Thoracic aorta (tissue), 2 donors: ENCODE results near the gene LNX2. TPM values are rescaled to one million over a fixed set of nuclear protein-coding genes. Genes with fewer than 3 reads are reported as not detected.
A peak's percentile ranks its signal among the peaks of the same experiment; 100 is the strongest.

Source experiments
- ATAC-seq: fragments of 150-250 bp; one replicate; pipeline ENCODE4 v1.8.0; 2017; ENCODE audit warnings: low read depth; ENCODE audit not compliant: insufficient number of reproducible peaks, low FRiP score
- DNase-seq: peaks from one replicate; pipeline ENCODE4 v3.0.0-alpha.2; 2020; ENCODE audit warnings: low spot score
- H3K27ac ChIP-seq, 2 donors: fragments of 200-600 bp; sonication (generic); 1 replicate in 1 of 2; 2 replicates in 1 of 2; pipeline ENCODE4 v1.5.1; 2016; ENCODE audit warnings: mild to moderate bottlenecking in 2 of 2, moderate library complexity in 2 of 2
- H3K27me3 ChIP-seq: fragments of 200-600 bp; sonication (generic); replicated peaks from 2 replicates; pipeline ENCODE4 v1.6.0; 2016; ENCODE audit warnings: mild to moderate bottlenecking; ENCODE audit not compliant: insufficient read depth
- H3K36me3 ChIP-seq: fragments of 200-600 bp; sonication (generic); one replicate; pipeline ENCODE4 v1.5.1; 2016
- H3K4me1 ChIP-seq, 2 donors: fragments of 200-600 bp; sonication (generic); 1 replicate in 1 of 2; 2 replicates in 1 of 2; pipeline versions ENCODE4 v1.5.1 to v1.6.0; 2016; ENCODE audit warnings: low read depth in 2 of 2, mild to moderate bottlenecking in 1 of 2; ENCODE audit not compliant: control insufficient read depth in 1 of 2
- H3K4me3 ChIP-seq: fragments of 200-600 bp; sonication (generic); 2 replicates; pipeline ENCODE4 v1.5.1; 2016; ENCODE audit warnings: mild to moderate bottlenecking
- H3K9me3 ChIP-seq: fragments of 200-600 bp; sonication (generic); 2 replicates; pipeline ENCODE4 v1.5.1; 2016
- CTCF ChIP-seq: fragments of 200-600 bp; sonication (generic); IDR thresholded peaks from one replicate; pipeline ENCODE4 v1.5.1; 2019; ENCODE audit warnings: antibody characterized with exemption
- total RNA-seq, 2 donors: library from RNA; depleted of rRNA; stranded (reverse); fragments of >200 nt; gene quantifications; one replicate each; pipeline versions ENCODE4 v1.1.0 to v1.2.3, GENCODE V29; 2016

Gene LNX2
- total RNA-seq, 2 donors from 2014 or later = 7.1 to 7.6 TPM

GRCh38 chr13:27622102-27622820, 1.9 kb upstream of the LNX2 start:
- no peaks in the 10 kb centered on the region for H3K9me3 ChIP-seq
- no peak for TF ChIP-seq CTCF
- H3K4me1 ChIP-seq = peaks cover 16 to 27% of the 10 kb centered on the region in 2 donors
- H3K4me3 ChIP-seq = peak overlapping the region; percentile 90
- H3K36me3 ChIP-seq = no peaks in the 10 kb centered on the region
- DNase-seq = no peak
- peak overlapping the region; percentile 90 to 96 for H3K27ac ChIP-seq
- no peak for ATAC-seq
- no peaks in the 10 kb centered on the region for H3K27me3 ChIP-seq

- Histone ChIP-seq H3K9me3 (no peaks in the 10 kb centered on the region), H3K27me3 (no peaks in the 10 kb centered on the region), H3K4me1 (peaks cover 16 to 27% of the 10 kb centered on the region in 2 donors), H3K4me3 (peak within 1 kb of the TSS; percentile 90), H3K36me3 (no peaks in the 10 kb centered on the region), H3K27ac (peak within 1 kb of the TSS; percentile 90 to 96)
- peak; percentile 42 for ATAC-seq
- no peak for TF ChIP-seq CTCF
- peak; percentile 33 for DNase-seq
Measured at GRCh38 chr13:27621366-27622101, 1.2 kb upstream of the LNX2 start, which contains the start of gene POLR1D. Gene POLR1D (plus strand): TSS chr13:27621892. CDS start chr13:27621984, 92 bp downstream.

GRCh38 chr13:27621116-27621365, 712 bp upstream of the LNX2 start:
- H3K4me1 ChIP-seq = peaks cover 16 to 27% of the 10 kb centered on the region in 2 donors
- H3K27me3 ChIP-seq = no peaks in the 10 kb centered on the region
- DNase-seq = no peak
- TF ChIP-seq CTCF = no peak
- no peak for ATAC-seq
- peak overlapping the region; percentile 90 for H3K4me3 ChIP-seq
- peak overlapping the region; percentile 90 to 96 for H3K27ac ChIP-seq
- H3K36me3 ChIP-seq = no peaks in the 10 kb centered on the region
- H3K9me3 ChIP-seq = no peaks in the 10 kb centered on the region

GRCh38 chr13:27619728-27620376, 477 bp downstream of the LNX2 start:
- no peaks in the 10 kb centered on the region for H3K36me3 ChIP-seq
- H3K4me3 ChIP-seq = peak overlapping the region; percentile 90
- peak overlapping the region; percentile 90 to 96 for H3K27ac ChIP-seq
- H3K27me3 ChIP-seq = no peaks in the 10 kb centered on the region
- TF ChIP-seq CTCF = peak; percentile 50
- no peak for DNase-seq
- no peaks in the 10 kb centered on the region for H3K9me3 ChIP-seq
- H3K4me1 ChIP-seq = peaks cover 16 to 27% of the 10 kb centered on the region in 2 donors
- peak; percentile 9 for ATAC-seq

GRCh38 chr13:27619093-27619727, 1.1 kb downstream of the LNX2 start:
- Histone ChIP-seq H3K9me3 (no peaks in the 10 kb centered on the region), H3K36me3 (no peaks in the 10 kb centered on the region), H3K27ac (peak overlapping the region in 1 of 2 donors; percentile 96), H3K4me1 (peaks cover 16 to 27% of the 10 kb centered on the region in 2 donors), H3K4me3 (peak overlapping the region; percentile 90), H3K27me3 (no peaks in the 10 kb centered on the region)
- no peak for TF ChIP-seq CTCF
- DNase-seq (no peak), ATAC-seq (no peak)
